Heart left ventricle (tissue), 13 donors: ENCODE results near the gene MBD3L2.
"Not testable (repeated sequence)": the region's sequence is repeated elsewhere in the genome, so short reads cannot be mapped to it uniquely, and the experiment has no call there.

Source experiments
- POLR2A ChIP-seq, 2 donors: fragments of 450-650 bp; IDR thresholded peaks; one replicate each; pipeline ENCODE4 v1.6.1; 2017; ENCODE audit warnings: antibody characterized with exemption in 2 of 2, mild to moderate bottlenecking in 2 of 2, moderate library complexity in 2 of 2
- TF ChIP-seq, protein P1 (sequence below), 12 donors: fragments of 200-600 bp; sonication (generic) in 4 of 12; IDR thresholded peaks; one replicate each; pipeline versions ENCODE4 v1.5.0 to v1.8.0; 2018 to 2022; ENCODE audit warnings: antibody characterized with exemption in 12 of 12, mild to moderate bottlenecking in 5 of 12
- donor health status: ischemic (EF 13 %, LVEDD 7.1; RV severe dilation, severe dysfunction).
- donor health status: DM: no; HTN: yes; CAD: no.
- donor health status: DM: no; HTN: no; CAD: no.
- donor health status: ischemic (EF 25% LVEDD 6.9; RV normal size, moderate dysfunction).
- donor health status: ischemic (EF 25% LVEDD 5.7; RV mildly dilated, moderate dysfunction).
- donor health status: ischemic (EF 35%, LVEDD 5.7; RV mildly dilated, moderate dysfunction).
- donor health status: nonischemic (EF 11% LVEDD 7.7; RV severe dilation, severe dysfunction).
- donor health status: DM: yes; HTN: yes; CAD: no.
- donor health status: PGD.
- donor health status: ischemic (EF 29% LVEDD 5.4; RV normal size, mild dysfunction).
- donor health status: nonischemic (EF 23%, LVEDD 6.1; RV moderate dilation, normal function).

- TF ChIP-seq, protein P1, sequence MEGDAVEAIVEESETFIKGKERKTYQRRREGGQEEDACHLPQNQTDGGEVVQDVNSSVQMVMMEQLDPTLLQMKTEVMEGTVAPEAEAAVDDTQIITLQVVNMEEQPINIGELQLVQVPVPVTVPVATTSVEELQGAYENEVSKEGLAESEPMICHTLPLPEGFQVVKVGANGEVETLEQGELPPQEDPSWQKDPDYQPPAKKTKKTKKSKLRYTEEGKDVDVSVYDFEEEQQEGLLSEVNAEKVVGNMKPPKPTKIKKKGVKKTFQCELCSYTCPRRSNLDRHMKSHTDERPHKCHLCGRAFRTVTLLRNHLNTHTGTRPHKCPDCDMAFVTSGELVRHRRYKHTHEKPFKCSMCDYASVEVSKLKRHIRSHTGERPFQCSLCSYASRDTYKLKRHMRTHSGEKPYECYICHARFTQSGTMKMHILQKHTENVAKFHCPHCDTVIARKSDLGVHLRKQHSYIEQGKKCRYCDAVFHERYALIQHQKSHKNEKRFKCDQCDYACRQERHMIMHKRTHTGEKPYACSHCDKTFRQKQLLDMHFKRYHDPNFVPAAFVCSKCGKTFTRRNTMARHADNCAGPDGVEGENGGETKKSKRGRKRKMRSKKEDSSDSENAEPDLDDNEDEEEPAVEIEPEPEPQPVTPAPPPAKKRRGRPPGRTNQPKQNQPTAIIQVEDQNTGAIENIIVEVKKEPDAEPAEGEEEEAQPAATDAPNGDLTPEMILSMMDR (IDR thresholded peaks at IDR 0.05): not testable (repeated sequence)
- not testable (repeated sequence) for TF ChIP-seq POLR2A (IDR thresholded peaks at IDR 0.05)
Observed at GRCh38 chr19:7054635-7055368, 5.7 kb downstream of the MBD3L2 start.
